Measurements from ENCODE around the gene ZNF503. TPM values are rescaled to one million over a fixed set of nuclear protein-coding genes. Genes with fewer than 3 reads are reported as not detected.

ZNF503 gene
- total RNA-seq, 1 experiment from 2014 or later = 5.7 TPM

DNA sequence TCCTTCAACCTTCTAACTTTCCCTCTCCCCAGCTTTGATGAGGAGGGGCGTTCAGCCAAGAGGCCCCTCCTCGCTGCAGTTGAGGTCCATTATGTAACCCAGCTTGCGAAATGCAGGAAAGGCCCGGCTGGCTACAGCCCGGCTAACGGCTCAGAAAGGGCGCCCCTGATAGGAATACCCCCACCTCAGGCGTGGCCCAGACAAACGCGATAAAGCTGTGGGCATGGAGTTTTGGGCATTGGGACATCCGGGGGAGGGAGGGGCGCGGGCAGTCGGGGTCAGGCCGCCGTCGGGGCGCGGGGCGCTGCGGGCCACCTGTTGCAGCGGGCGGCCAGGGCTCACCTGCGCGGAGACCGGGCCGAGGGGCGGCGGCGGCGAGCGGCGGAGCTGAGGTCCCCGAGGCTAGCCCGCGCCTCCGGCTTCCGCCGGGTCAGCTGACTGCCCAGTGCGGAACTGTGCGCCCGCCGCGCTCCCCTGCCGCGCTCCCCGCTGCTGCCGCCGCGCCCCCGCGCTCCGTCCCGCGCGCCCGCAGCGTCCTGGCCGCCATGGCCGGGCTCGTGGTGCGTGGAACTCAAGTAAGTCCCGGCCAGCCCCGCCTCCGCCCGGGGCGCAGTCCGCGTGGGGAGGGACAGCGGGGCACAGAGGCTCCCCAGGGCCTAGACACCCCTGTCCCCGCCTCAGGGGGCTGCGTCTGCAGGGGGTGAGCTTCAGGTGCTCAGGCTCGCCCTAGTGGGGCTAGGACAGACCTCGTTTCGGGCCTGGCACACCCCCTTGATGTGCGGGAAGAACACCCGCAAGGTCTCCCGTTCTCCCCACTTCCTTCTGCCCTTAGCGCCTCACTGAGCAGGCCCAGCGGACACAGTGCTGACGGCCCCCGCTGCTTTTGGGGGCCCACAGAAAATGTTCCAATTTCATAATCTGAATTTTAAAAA lies 29.9 kb upstream of the ZNF503 start, which contains the start of gene LRMDA:
Gene LRMDA (plus strand): TSS at position 445 of the 932 bp plus-strand sequence.
- peak; percentile 34 for DNase-seq (ENCODE audit: low read depth)

DNA sequence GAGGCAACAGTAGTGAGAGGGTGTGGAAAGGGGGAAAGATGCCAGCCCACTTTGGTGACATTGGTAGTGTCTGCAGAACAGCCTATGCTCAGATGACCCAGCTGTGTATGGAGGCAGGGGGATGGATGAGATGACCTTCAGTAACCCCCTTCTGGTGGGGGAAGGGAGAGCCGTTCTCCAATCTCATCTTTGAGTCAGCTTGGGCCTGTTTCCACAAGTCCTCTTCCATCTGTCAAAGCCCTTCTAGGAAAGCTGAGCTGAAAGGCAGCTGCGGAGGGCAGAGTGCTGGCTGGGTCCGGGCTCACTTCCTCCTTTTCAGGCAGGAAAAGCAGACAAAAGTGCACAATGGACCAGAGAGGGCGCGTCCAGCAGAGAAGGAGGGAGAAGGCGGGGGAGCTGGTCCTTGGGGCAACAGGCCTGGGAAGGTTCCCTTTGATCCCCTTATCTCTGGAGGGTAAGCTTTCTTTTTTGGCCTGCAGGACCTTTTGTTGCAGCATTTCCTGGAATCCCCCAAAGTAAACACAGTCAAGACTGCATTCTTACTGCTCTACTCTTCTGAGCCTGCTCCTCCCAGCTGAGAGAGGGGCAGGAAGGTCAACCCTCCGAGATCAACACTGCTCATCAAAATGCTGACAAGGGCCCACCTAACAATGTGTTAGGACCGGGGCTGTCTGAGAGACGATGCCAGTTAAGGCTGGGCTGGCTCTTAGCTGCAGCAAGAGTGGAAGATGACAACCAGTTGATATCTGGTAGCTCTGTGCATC lies 28.6 kb upstream of the ZNF503 start:
- DNase-seq (ENCODE audit: low read depth) = no peak

DNA sequence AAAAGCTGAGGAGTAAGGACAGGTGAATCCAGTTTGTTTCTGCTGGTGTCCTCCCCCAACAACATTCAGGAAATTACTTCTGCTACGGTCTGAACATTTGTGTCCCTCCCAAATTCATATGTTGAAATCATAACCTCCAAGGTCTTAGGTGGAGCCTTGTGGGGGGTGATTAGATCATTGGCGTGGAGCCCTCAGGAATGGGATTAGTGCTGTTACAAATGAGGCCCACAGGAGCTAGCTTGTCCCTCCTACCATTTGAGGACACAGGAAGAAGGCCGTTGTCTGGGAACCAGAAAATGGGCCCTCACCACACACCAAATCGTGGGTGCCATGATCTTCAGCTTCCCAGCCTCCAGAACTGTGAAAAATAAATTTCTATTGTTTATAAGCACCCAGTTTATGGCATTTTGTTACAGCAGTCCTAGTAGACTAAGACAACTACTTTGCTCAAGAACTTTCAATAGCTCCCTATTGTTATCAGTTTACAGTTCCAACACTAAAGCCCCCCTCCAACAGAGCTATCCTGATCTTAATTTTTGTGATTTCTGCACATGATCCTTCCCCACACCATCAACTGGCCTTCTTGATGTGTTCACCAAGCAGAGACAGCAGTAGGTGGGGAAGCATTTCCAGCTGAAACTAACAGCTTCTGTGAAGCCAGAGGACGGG lies 27.7 kb upstream of the ZNF503 start:
- peak; percentile 50 for DNase-seq (ENCODE audit: low read depth)

DNA sequence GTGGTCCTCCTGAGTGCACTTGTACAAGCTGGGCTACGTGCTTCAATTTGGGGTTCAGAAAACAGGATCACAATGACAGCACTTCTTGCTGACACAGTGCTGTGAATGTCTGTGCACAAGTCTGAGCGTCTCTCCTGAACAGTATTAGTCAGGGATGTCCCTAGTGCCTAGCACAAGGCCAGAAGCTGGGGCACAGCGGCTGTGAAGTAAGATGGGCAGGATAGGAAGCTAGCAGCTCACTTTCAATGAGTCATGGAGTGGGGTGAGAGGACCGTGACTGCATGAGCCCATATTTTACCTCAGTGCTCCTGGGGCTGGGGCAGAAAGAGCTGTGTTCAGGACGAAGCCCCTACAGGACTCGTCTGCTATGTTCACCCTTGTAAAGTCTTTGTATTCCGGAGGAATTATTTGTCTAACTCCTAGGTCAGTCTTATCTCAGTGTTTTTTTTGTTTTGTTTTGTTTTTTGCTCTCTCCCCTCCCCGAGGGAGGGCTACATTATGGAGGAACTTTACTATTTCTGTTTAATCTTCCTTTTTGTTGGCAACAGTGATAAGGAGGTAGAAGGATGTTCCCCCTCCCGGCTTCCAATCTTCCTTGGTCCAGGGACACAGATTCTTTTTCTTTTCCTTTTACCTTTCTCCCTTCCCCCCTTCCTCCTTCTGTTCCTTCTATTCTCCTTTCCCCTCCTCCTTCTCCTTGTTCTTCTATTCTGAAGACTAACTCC lies 27.0 kb upstream of the ZNF503 start:
- peak; percentile 72 for DNase-seq (ENCODE audit: low read depth)

DNA sequence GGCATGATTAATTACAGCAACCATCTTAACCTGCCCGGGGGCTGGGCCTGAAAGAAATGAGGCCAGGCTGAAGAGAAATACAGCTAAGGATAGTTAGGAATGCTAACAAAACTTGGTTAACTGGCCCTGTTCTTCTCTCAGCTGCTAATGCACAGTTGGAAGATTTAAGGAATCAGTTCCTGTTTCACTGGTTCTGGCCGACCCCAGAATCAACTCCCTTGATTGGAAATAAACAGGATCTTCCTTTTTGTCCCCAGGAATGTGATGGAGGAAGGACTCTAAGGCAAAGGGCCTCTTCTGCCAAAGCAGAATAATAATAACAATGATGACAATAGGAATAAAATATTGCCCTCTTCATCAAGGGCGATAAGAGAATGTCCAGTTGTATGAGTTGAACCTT lies 26.4 kb upstream of the ZNF503 start:
- DNase-seq (ENCODE audit: low read depth) = no peak

DNA sequence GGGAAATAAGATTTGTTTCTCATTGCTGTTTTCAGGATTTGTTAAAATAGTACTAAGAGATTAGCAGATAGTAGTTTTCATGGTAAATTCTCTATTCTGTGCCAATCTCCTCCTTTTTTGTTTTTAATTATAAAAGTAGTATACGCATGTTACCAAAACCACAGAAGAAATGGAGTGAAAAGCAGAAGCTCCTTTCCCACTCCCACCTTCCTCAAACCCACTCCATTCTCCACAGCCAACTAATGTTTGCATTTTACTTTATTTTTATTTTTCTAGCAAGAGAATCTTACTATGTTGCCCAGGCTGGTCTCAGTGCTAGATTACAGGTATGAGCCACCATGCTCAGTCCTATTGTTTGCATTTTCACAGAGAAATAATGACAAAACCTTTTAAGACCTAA lies 25.3 kb upstream of the ZNF503 start:
- DNase-seq (ENCODE audit: low read depth) = no peak

DNA sequence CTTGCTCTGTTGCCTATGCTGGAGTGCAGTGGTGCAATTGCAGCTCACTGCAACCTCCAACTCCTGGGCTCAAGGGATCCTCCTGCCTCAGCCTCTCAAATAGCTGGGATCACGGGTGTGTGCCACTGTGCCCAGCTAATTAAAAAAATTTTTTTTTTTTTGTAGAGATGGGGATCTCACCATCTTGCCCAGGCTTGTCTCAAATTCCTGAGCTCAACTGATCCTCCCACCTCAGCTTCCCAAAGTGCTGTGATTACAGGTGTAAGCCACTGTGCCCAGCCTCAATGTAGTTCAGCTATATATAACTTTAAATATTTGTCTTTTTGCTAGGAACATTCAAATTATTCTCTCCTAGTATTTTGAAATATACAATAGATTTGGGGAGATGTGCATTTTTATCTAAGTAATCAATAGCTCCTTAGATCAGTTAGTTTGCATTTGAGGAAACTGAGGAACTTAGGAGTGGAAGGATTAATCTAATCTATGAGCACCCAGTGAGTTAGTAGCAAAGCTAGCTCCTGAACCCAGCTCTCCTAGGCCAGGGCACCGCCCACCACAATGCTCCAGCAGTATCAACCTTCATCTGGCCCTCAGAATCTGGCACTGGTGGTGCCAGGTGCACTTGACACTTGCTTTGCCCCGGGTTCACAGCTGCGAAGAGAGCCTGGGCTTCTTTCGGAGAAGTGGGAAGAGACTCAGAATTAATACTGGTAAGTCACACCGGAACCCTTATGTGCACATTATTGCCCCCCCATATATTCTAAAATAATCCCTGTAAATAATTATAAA lies 23.9 kb upstream of the ZNF503 start:
- DNase-seq (ENCODE audit: low read depth) = no peak

DNA sequence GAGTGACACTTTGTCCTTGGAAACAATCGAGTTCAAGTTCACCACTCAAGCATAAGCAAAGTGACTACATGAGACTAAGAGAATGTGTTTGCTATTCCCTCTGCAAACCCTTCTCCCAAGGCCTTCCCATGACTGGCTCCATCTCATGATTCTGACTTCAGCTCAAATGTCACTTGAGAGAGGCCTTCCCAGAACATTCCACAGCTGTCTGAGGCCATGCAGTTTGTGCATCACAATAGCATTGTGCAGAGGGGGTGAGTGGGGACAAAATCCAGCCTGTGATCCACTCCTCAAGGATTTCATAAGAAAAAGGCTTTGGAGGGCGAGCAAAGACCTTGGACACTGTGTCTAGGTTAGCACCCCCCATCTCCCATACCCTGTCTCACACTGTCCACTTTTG lies 23.0 kb upstream of the ZNF503 start:
- no peak for DNase-seq (ENCODE audit: low read depth)

DNA sequence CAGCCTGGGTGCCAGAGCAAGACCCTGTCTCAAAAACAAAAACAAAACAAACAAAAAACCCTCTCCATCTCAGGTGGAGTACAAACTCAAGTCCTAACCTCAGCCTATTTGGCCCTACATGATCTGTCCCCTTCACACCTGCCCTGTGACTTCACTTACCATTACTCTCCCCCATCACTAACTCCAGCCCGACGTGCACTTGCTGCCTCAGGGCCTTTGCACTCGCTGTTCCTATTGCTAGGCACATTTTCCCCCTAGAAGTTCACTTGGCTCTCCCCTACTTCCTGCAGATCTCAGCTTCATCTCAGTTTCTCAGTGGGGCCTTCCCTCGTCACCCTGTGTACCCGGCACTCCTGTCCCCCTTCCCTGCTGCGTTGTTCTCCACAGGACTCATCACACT lies 21.3 kb upstream of the ZNF503 start:
- no peak for DNase-seq (ENCODE audit: low read depth)

DNA sequence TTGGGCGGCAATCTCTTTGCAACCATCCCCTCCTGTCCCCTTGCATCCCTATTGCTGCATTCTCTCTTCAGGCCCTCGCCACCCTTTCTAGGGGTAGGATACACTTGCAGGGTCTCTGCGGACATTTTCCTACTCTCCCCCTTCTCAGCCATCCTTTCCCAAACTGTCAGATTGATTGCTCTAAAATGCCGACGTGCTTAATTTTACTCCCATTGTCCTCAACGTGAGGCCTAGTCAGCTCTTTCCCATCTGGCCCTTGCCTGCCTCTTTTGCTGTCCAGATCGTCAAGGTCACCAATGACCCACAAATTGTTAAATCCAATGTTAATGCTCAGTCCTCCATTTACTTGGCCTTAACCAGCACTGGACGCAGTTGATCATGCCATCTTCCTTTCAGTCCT lies 17.1 kb upstream of the ZNF503 start:
- DNase-seq (ENCODE audit: low read depth) = no peak

DNA sequence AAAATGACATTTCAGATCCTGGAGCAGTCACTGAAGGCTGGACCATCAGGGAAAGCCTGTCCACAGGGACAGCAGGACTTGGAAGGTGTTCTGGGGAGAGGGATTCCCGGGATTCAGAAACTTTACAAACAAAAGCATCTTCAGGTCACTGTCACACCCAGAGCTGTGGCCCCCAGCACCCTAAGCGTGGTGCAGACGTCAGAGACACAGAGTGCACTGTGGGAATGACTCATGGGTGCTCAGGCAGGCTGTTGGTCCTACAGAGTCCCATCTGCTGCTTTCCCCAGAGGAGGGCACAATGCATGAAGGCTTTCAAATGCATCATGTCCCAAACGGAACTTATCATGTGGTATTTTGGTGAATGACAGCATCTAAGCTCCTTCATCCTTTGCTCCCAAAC lies 16.7 kb upstream of the ZNF503 start:
- no peak for DNase-seq (ENCODE audit: low read depth)

DNA sequence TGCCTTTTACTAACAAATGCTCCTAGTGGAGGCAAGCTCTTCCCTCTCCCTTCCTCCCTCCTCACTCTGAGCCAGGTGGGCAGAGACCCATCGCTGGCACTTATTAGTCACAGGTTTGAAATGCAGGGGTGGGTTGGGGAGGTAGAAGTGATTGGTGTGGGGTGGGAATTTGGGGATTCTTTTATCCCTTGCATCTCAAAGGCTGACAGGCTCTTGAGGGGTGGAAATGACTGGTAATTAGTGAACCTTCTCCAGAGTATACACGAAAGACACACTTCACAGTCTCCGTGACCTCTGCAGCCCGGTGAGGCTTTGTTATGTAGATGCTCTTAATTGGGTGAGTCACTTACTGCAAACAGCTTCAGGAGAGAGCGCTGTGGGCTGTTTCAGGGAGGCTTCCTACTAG lies 16.0 kb upstream of the ZNF503 start:
- peak; percentile 48 for DNase-seq (ENCODE audit: low read depth)

DNA sequence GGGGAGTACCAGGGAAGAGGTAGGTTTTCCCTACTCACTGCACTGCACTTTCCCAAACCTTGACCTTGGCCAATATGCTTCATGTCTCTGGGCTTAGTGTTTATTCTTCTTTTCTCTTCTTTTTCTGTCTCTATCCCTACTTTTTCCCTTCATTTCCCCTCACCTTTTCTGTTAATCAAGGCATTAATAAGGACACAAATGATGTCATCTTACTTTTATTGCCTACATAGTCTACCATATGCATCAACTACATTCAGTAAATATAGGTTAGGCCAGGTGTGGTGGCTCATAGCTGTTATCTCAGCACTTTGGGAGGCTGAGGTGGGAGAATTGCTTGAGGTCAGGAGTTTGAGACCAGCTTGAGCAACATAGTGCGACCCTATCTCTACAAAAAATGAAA lies 13.0 kb upstream of the ZNF503 start:
- DNase-seq (ENCODE audit: low read depth) = no peak

DNA sequence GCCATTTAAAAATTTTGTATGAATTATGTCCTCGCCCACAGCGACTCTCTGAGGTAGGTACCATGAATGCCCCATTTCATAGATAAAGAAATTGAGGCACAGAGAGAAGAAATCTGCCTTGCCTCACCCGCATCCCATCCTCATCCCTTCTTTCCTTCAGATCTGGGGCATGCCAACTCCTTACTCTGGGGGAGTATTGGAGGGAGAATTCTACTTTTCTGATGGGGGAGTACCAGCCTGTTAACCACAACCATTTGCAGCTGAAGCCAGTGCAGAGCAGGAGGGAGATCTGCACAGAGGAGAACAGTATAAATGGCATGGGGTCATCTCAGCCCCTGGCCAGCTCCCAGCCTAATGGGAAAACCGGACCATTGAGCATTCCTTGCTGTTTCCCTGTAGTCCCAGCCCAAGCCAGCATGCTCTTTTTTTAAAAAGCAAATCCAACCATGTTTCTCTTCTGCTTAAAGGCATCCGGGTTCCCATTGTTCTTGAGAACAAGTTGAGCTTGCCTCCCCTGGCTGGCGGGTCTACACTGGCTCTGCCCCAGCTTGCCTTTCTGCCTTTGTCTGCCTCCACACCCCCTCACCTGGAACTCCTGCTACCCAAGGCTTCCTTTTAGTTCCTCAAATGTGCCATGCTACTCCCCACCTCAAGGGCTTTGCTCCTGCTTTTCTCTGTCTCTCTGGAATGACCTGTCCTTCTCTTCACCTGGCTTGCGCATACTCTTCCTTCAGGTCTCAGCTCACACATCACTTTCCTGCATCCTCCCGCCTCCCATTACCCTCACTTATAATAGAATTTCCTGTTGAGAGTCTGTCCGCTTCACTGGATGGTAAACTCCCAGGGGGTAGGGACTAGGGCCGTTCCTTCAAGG lies 8.8 kb upstream of the ZNF503 start:
- DNase-seq (ENCODE audit: low read depth) = no peak

DNA sequence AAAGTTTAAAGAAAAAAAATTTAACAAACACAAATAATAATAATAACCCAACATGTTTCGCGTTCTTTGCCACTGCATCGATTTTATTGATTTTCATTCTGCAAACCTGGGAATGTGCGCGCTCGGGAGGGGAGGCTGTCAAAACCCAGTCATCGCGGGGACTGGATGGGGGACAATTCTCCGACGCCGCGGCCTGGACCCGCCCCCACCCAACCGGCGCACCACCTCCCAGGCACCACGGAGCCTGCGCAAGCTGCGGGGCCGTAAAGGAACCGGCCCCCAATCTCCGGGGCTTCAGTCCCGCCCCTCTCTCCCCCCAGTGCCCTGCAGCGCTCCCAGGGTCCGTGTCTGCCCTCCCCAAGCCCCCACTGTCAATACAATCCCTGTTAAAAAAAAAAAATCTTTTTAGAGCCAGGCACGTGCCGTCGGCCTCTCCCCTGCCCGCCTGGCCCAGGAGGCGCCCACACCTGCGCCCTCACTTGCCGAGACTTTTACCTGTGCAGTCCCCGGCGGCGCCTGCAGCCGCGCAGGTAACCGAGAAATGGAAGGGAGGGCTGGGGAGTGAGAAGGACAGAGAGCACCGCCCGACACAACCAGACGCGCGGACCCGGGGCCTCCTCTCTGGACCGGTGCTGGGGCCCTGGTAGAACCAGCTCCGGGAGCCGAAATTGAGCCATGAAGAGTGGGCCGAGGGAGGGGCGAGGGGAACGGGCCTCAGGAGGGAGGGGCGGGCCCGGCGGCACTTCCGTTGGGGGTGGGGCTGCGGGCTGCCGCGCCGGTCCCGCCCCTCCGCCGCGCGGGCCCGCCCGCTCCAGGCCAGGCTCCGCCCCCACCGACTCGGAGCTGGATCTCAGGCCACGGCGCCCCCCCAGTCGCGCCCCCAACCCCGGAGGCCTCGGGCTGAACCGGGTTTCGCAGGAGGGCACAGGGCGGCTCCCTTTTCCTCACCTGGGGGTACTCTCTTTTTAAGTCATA lies 7.6 kb upstream of the ZNF503 start:
- peak; percentile 74 for DNase-seq (ENCODE audit: low read depth)

DNA sequence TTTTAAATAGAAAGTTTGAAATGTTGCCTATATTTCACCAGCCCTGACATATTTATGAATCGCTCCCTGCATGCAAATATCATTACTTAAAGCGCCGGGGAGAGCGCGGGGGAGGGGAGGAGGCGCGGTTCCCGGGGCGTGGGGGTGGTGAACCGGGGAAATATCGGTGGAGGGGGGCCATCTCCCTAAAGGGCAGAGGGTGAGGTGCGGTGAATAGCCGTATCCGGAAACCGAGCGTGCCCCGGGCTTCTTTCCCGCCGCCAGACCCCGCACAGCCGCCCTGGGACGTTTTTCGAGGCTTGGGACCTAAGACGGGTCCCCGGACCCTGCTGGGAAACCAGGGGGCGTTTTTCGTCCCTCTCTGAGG lies 6.9 kb upstream of the ZNF503 start:
- no peak for DNase-seq (ENCODE audit: low read depth)

DNA sequence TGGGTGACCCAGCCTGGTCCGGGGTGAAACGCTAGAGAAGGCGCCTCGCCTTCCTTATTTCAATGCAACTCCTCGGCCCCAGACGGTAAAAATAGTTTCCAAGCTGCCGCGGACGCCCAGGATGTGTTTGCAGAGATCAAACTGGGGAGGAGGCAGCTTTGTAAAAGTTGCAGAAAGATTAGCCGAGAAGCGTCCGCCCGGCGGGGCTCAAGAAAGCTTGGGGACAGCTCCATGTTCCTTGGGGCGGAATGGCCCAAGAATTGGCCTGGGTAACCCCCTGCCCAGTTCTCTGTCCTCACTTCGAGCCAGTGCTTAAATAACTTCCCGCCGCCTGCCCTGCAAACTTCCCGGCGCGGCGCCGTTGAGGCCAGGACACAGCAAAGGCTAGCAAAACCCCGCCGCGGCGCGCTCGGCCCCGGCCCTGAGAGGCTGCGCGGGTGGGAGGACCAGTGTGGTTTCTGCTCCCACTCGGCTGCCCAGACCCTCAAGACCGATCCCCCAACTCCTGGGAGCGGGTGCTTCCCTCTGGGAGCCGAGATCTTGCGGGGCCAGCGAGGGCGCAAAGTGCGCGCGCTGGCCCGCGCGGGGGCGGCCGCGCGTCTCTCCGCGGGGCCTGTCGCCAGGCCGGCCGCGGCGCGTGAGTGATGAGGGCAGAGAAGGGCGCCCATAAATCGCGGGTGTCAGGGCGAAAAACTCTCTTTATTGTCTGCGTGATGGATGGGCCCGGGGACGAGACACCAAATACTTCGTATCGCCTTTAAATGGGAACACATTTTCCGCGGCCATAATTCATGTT lies 6.3 kb upstream of the ZNF503 start:
- DNase-seq (ENCODE audit: low read depth) = no peak

DNA sequence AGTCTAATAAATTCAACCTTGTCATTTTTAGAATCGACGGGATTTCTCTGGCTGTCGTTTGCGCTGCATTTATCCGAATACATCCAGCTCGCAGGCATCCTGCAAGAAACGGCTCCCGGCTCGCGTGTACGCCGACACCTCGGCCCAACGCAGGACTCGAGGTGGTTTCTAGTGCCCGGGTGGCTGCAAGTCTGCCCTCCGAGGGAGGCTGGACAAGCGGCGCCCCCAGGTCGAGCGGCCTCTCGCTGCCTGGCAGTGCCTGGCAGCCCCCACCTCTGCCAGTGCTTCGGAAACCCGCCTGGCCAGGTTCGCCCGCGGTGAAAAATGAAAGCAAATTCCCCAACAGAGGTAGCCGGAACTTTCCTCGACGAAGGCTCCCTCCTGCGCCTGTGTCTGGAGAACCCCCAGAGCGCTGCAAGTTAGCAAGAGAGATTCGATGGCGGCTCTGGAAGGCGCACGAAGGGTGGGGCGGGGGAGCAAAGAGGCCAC lies 5.7 kb upstream of the ZNF503 start:
- DNase-seq (ENCODE audit: low read depth) = no peak
